GM04503 (cell line): ENCODE results near the gene CHD6.

ENCODE experiments used
- DNase-seq: peaks from one replicate; pipeline ENCODE4 v3.0.0-alpha.2; 2012; ENCODE audit warnings: low read depth

Gene CHD6

DNA sequence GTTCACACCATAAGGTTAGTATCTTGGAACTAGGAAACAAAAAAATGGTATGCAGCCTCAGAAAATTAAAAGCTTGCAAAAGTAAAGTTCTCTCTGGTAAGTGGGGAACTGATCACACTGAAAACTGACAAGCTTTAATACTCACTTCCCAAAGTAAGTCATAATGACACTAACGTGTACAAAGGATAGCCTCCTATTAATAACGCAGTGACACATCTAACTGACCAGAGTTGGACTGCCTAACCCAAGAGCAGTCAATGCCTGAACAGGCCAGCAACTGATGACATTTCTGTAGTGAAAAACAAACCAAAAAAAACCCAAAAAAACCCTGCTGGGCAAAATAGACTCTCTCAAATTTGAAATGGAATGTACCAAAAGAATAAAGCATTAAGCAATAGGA lies 30.7 kb downstream of the CHD6 start:
- DNase-seq: no peak

DNA sequence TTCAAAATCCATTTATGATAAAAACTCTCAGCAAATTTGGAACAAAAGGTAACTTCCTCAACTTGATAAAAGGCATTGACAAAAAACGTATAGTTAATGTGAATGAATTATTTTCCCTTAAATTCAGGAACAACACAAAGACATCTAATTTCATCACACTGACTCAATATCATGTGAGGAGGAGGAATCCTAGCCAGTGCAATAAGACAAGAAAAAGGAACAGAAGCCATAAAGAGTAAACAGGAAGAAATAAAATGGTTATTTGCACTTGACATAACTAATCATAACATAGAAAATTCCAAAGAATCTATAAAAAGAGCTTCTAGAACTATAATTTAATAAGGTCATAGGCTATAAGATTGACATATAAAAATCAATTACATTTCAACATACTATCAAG lies 31.4 kb downstream of the CHD6 start:
- no peak for DNase-seq

DNA sequence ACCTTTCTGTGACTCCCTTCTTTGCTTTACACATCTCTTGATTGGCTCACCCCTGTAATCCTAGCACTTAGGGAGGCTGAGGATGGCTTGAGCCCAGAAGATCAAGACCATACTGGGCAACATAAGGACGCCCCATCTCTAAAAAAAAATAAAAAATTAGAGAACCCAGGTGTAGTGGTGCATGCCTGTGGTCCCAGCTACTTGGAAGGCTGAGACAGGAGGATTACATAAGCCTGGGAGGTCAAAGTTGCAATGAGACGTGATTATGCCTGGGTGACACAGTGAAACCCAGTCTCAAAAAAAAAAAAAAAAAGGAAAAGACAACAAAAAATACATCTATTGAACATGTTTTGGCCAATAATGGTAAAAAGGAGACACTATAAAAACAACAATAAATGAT lies 37.8 kb downstream of the CHD6 start:
- no peak for DNase-seq

DNA sequence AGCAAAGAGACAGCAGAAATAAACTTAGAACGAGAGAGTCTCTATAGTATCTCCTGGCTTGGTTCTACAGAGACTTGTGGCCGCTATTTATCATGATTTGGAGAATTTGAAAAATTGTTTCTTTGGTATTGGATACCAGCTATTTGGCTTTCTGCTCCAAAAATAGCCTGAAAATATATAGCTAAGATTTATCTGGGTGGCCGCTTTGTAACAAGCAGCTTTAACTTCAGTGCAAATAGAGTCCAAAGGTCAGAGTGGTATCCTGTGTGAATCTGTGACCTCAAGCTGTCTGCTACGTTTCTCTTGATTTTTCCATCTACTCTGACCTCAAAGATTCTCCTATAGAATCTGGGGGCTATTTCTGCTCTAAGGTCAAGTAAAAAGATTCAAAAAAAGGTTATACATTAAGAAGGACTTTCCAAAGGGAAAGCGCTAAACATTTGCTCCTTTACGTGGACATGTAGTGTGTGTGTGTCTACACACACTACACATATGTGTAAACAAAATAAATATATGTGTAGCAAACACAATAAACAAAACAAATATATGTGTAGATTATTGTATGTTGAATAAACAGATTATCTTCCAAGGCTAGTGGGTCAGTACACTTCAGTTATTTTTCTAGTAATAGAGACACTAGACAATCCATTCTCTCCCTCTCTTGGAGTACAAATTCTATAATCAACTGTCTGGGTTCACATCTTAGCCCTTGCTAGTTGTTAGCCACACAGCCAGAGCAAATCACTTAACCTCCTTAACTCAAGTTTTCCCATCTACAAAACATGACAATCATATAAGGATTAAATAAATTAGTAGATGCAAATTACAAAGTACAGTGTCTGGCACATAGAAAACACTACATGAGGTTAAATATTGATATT lies 40.8 kb downstream of the CHD6 start:
- no peak for DNase-seq

DNA sequence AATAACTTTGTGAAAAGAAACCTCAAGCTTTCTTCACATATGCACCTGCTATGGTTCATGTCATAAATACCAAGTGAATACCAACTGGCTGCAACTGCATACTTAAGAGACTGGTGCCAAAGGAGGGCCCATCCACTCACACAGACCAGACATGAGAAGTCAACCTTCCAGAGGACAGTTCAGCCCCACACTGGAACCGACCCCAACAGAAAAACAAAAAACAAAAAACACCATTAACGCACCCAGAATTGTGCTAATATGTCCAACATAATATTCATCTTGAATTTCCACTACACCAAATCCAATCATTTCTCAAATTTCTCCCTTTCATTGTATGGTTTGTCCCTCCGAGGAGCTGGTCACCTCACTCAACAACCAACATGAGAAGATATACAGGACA lies 42.8 kb downstream of the CHD6 start:
- DNase-seq: no peak

DNA sequence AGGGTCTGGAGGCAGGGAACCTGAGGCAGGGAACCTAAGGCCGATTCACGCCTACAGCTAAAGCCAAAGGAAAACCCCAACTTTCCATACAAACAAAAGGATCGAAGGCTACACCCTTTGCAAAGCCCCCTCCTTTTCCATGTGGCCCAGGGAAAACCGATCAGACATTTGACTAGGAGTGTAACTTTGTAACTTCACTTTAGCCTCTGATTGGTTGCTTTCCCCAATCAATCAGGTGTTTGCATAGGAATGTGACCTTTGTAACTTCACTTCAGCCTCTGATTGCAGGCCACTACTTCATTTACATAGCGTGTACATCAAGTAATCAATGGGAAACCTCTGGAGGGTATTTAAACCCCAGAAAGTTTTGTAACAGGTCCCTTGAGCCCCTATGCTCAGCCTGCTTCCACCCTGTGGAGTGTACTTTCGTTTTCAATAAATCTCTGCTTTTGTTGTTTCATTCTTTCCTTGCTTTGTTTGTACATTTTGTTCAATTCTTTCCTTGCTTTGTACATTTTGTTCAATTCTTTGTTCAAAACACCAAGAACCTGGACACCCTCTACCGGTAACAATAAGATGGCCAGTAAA lies 43.3 kb downstream of the CHD6 start:
- DNase-seq: no peak

DNA sequence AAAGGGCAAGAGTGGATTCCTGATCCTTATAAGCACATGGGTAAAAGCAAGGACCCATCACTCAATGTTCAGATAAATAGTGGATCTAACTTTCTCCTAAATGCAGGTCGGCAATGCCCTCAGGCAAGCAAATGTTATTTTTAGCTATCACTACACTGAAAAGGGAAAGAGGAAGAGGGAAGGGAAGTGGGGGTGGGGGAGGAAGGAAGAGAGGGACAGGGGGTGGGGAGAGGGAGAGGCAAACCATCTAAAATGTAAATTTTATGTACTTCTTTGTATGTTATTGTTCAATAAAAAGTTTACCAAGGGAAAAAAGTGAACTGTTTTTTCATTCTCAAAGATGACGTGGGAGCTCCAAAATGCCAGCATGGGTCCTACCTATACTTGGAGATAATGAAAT lies 44.2 kb downstream of the CHD6 start:
- DNase-seq: no peak

DNA sequence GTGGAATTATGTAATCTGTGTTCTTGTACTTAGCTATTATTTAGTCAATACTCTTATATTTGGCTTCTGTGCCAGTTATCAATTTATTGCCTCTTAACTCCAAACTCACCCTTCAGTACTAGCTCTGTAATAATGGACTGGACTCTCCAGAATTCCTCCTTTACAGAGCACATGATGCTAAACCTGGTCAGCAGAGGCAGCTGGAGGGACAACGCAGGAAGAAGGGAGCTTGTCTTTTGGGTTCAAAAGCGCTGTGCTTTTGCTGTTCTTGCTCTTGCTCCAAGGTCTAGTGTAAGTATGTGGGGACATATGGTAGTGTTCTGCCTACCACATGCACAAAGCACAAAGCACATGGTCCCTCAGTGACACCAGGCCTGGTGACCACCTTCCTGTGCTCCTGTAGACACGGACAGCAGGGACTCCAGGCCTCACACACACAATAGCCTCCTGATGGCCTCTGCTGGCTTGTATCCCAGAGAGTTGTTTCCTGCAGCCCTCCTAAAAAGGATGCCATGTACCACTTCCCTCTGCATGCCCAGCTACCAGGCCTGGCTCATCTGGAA lies 46.1 kb downstream of the CHD6 start:
- no peak for DNase-seq

DNA sequence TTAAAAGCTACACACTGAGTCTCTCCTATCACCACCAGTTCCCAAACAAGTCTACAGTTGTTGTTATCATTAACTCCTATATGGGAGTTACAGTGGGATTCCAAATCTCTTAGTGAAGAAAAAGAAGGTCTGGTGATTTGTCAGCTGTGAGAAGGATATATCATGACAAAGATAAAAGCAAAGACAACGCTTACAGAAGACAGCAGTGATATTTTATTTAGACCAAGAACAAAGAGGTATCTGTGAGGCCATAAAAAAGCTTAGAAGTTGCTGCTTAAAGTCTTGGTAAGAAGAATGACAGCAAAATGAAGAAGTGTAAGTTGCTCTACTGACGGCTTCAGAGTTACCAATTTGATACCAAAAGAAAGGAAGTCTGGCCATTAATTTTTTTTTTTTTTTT lies 47.2 kb downstream of the CHD6 start:
- no peak for DNase-seq

DNA sequence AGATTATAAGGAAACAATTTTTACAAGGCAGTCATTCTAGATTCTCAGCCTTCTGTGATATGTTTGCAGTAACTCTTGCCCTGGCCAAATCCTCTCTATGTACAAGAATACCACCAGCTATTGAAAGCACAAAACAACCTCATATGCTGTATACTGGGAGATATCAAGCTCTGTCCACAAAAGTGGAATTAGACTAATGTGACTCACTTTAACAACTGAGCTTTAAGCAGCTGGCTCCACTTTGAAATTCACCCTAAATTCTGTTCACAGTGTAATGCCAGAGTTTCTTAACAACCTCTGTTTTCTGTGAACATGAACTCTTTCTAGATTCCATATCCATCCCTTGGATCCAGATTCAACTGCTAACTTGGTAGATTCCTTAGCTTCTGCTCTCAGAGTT lies 47.6 kb downstream of the CHD6 start:
- no peak for DNase-seq

DNA sequence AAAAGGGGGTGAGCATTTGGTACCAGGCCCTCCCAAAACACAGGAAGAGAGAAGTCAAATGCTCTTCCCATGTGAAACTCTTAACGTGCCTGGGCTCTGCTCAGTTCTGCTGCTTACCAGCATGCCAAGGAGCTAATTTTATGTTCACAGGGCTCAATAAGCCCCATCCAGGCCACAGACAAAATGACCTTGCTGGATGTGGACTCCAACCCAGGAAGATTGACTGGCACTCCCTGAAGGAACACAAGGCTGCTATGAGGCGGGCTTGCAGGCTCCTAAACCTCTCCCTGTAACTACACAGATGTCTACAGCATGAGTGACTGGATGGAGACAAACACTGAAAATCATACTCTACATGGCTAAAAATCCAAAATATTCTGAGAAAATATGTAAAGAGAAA lies 50.6 kb downstream of the CHD6 start:
- no peak for DNase-seq

DNA sequence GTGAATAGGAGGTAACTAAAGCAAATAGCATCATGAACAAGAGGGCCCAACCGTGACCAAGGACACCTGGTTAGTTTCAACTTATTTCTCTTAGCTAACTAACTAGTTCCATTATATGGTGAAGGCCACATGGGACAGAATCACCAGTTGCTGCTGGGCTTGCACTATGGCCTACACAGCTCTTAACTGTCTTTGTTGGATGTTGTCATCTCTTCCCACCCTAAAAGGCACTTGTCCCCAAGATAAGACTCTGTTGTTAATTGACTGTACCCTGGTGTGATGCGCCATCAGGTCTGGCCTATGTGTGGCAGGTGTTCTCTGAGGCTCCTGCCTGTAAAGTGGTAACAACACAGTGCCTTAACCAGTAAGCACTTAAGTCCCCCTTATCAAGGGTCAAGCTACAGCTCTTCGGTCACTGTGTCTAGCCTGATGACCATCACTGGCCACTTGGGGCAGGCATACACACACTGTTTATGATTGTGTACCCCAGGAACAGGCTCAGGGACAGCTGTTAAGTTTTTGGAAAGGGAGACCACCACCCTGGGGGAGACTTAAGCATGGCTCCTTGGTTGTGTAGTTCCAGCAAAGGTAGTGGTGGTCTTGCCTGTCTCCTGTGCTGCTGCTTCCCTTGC lies 51.2 kb downstream of the CHD6 start:
- DNase-seq: no peak

DNA sequence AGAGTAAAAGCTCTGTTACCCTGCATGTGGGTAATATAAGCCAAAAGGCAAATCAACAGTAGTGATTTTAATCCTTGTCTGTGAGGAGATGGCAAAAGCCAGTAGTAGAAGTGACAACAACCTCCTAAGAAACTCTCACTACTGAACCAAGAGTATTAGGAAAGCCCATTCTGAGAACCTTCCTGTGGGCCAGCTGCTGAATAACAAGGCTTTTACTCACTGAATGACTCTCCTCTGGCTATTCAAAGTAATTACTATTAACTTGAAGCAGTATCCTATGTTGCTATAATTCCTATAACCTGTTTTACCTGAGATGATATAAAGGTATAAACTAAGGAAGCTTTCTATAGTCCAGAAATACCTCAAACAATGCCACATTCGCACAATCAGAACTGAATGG lies 55.1 kb downstream of the CHD6 start:
- no peak for DNase-seq

DNA sequence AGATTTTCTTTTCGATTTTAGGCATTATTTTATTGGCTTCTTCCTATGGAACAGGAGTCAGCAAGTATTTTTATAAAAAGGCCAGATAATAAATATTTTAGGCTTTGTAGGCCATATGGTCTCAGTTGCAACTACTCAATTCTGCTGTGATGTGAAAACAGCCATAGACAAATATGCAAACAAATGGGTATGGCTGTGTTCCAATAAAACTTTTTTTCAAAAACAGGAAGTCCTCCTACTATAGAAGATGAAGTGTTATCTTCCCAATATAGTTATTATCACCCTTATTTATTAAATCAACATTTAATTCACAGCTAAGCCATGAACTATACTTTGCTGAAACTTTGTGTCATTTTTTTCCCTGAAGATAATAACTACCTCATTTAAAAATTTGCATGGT lies 57.2 kb downstream of the CHD6 start:
- DNase-seq: no peak

DNA sequence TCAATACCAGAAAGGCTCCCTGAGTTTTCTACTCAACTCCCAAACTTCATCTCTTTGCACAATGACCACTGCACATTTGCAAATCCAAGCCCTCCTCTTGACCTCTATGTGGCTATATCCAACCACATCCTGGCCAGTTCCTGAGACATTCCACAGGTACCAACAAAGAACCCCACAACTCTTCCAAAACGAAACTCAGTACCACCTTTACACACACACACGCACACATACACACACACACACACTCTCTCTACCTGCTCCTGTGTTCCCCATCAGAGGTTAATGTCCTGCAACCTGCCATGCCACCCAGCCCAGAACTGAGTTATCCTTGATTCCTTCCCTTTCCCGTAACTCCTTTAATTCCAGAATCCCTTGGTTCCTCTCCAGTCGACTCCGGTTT lies 58.5 kb downstream of the CHD6 start:
- DNase-seq: no peak

DNA sequence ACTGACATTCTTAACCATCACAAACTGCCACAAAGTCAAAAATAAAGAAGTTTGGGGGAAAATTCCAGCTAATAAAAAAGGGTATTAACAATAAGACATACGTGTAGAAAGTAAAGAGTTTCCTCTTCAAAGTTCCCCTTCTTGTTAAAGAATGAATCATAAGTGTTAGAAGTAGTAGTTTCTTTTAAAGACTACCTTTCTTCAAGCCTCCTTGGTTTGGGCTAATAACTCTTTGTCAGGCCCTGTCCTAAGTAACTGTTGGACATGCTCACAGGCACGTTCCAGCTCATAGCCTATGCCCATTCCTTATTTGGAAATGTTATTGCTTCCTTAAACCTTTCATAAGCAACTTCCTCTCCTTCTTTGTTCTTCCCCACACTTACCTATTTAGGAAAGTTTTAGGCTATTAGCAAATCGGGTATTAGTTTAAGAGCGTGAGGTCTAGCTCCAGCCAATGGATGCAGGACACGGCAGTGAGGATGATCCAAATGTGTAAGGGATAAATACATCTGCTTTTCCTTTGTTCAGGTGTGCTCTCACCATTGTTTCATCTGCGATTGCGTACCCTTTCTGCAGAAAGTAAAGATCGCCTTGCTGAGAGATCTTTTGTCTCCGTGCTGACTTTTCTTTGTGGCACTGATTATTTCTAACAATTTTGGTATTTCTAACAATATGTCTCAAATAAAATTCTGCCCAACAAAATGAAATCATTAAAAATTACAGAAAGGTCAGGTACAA lies 64.9 kb downstream of the CHD6 start:
- DNase-seq: no peak

DNA sequence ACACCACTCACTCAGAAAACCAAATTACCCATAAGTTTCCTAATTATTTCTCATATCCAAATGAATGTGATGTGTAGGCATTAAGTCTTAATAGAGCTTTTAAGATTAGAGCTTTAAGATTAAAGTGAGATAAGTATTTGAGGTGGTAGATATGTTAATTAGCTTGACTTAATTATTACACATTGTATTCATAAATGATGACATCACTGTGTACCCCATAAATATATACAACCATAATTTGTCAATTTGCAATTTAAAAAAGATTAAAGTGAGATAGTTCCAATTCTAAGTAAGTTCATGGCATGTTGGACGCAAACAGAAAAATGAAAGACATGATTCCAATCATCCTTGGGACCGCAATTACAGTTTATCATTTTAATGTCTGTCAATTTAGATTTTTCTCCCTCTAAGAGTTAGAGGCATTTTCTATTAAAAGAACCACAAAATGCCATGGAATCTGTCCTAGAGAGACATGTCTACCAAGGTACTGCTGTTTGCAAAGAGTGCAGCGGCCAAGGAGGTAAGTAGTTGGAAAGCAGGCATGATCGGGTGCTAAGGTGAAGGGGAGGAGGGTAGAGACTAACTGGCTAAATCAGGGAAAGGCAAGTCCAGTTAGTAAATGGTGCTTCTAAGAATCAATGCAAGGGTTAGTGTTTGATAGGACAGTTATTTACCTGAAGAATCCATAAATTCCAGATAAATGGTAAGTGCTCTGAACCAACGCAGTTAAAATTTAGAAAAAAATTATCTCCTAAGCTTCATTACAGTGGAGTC lies 65.7 kb downstream of the CHD6 start:
- DNase-seq: no peak

DNA sequence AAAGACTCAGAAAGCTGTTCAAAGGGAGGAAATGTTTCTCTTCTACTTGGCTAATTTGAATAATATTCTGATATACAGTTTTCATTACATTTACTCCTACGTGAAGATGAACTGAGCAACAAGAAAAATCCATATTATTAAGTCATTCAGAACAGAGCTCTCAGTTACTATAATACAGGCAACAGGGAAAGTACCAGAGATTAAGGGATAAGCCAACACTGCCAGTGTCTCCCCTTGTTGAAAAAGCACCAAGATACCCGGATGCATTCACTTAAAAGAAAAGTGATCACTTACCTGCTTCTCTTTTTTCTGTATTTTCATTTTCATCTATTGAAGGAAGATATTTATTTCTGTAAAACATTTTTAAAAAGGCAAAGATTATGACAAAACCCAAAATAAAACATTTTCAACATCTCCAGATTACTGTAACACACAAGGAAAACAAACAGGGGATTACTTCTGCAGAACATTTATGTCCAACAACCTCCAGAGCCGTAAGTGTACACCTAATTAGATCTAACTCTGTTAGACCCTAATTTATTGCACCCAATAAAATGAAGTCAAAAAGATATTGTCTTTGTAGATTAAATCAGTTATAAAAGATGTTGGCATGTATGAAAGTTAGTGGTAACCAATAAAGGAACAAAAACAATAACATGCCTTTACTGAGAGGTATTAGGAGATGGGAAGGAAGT lies 67.0 kb downstream of the CHD6 start:
- no peak for DNase-seq

DNA sequence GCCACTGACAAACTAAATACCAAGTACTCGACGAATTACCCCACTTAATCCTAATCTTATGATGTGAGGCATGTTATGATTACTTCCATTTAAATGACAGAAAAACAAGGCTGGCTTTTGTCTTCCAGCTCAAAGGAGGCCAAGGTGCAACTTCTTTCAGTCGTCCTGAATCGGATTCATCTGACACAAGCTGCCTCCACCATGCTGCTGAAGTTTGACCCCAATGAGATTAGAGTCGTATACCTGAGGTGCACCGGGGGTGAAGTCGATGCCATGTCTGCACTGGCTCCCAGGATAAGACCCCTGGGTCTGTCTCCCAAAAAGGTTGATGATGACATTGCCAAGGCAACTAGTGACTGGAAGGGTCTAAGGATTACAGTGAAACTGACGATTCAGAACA lies 71.0 kb downstream of the CHD6 start:
- DNase-seq: no peak

DNA sequence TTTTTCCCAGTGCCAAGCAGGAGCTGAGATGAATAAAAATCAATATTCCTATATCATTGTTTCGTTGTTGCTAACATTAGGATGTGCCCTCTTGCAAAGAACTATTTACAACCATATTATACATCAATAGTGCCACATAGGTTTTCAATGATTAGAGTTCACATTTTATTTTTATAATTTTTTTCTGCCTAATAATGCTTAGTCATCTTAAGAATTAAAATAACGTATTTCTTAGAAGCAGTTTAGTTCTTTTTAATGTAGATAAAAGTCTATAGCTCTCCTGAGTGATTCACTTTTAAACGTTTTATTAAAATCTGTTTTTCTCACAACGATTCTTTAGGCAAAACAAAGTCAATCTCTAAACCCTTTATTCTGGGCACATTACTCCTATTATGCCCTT lies 71.6 kb downstream of the CHD6 start:
- DNase-seq: no peak

DNA sequence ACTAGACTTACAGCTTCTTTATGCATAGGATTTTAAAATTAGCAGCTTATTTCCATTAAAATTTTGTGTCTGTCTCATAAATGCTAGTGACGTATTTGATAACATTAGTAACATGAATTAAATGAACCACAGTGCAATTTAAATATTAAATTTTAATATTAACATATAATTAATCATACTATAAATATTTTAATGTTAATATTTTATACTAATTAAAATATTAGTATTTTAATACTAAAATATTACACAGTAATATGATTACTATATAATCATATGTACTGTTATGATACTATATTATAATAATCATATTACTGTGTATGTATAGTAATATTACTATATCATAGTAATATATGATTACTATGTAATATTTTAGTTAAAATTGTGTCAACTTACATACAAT lies 73.7 kb downstream of the CHD6 start:
- DNase-seq: no peak
